Lung (tissue), 12 donors: ENCODE results near the gene RHOBTB1. TPM values are rescaled to one million over a fixed set of nuclear protein-coding genes. Genes with fewer than 3 reads are reported as not detected.

ENCODE experiments used
- ATAC-seq: fragments of 200-7000 bp; cut with Tn5 transposase; one replicate; pipeline ENCODE4 v1.9.1; 2020; ENCODE audit warnings: moderate number of reproducible peaks; ENCODE audit not compliant: insufficient read depth, low FRiP score
- DNase-seq, 3 donors: peaks; one replicate each; pipeline ENCODE4 v3.0.0-alpha.2; 2013 to 2017
- H3K27ac ChIP-seq, 2 donors: one replicate each; pipeline ENCODE4 v1.5.1; 2013; ENCODE audit warnings: mild to moderate bottlenecking in 2 of 2, moderate library complexity in 2 of 2, control low read depth in 1 of 2, inconsistent platforms in 1 of 2, low read depth in 1 of 2, low read length in 1 of 2
- H3K27me3 ChIP-seq, 3 donors: one replicate each; pipeline ENCODE4 v1.5.1; 2013; ENCODE audit warnings: low read length in 2 of 3; ENCODE audit not compliant: control insufficient read depth in 3 of 3, insufficient read depth in 3 of 3
- H3K36me3 ChIP-seq, 4 donors: one replicate each; pipeline ENCODE4 v1.5.1; 2013; ENCODE audit warnings: low read length in 4 of 4, mild to moderate bottlenecking in 1 of 4, moderate library complexity in 1 of 4; ENCODE audit not compliant: control insufficient read depth in 4 of 4, insufficient read depth in 4 of 4
- H3K4me1 ChIP-seq, 5 donors: one replicate each; pipeline ENCODE4 v1.5.1; 2013; ENCODE audit warnings: low read length in 5 of 5, mild to moderate bottlenecking in 2 of 5, moderate library complexity in 1 of 5; ENCODE audit not compliant: control insufficient read depth in 5 of 5, insufficient read depth in 5 of 5
- H3K4me3 ChIP-seq: one replicate; pipeline ENCODE4 v1.5.1; 2013; ENCODE audit warnings: mild to moderate bottlenecking, control low read depth, moderate library complexity
- H3K9ac ChIP-seq, 2 donors: one replicate each; pipeline ENCODE4 v1.5.1; 2013; ENCODE audit warnings: low read length in 2 of 2, control low read depth in 1 of 2; ENCODE audit not compliant: insufficient read depth in 1 of 2
- H3K9me3 ChIP-seq, 4 donors: one replicate each; pipeline ENCODE4 v1.5.1; 2013; ENCODE audit warnings: low read length in 3 of 4, mild to moderate bottlenecking in 1 of 4, moderate library complexity in 1 of 4; ENCODE audit not compliant: control insufficient read depth in 4 of 4, insufficient read depth in 3 of 4
- WGBS, 2 donors: extraction: QIAGEN DNeasy Blood & Tissue Kit; methylation state at CpG; one replicate each; pipeline ENCODE4 v1.1.7; 2013; 5-methylcytosine and 5-hydroxymethylcytosine counted together
- polyA plus RNA-seq, 2 donors: library from polyadenylated mRNA; stranded (reverse); fragments of 200-250 nt; gene quantifications; one replicate each; pipeline ENCODE4 v1.2.1, GENCODE V29; 2013
- total RNA-seq, 2 donors: library from RNA; depleted of rRNA in 1 of 2; stranded (reverse); fragments of >200 nt in 1 of 2; gene quantifications; one replicate each; pipeline ENCODE4 v1.2.1, GENCODE V29; 2014 to 2021
- TF ChIP-seq, protein P1 (sequence below): IDR thresholded peaks from 2 replicates; pipeline ENCODE4 v1.5.1; 2012; ENCODE audit warnings: mild to moderate bottlenecking; ENCODE audit errors: control extremely low read depth, extremely low read depth
- donor health status: control.
- donor health status: control.
- donor health status: Bipolar disorder and iron deficiency.
- donor health status: healthy.
- donor health status: DM: yes; HTN: yes; CAD: no.

The RHOBTB1 gene
- total and polyA plus RNA-seq, 4 donors, result 4.8 to 27.2 (median 8.0) TPM

- WGBS, 2 donors, result 14 to 16% methylated on average over 5 of the region's 5 CpGs
- DNase-seq (peak; percentile 37 to 80 (median 66)), ATAC-seq (no peak)
- TF ChIP-seq, protein P1, sequence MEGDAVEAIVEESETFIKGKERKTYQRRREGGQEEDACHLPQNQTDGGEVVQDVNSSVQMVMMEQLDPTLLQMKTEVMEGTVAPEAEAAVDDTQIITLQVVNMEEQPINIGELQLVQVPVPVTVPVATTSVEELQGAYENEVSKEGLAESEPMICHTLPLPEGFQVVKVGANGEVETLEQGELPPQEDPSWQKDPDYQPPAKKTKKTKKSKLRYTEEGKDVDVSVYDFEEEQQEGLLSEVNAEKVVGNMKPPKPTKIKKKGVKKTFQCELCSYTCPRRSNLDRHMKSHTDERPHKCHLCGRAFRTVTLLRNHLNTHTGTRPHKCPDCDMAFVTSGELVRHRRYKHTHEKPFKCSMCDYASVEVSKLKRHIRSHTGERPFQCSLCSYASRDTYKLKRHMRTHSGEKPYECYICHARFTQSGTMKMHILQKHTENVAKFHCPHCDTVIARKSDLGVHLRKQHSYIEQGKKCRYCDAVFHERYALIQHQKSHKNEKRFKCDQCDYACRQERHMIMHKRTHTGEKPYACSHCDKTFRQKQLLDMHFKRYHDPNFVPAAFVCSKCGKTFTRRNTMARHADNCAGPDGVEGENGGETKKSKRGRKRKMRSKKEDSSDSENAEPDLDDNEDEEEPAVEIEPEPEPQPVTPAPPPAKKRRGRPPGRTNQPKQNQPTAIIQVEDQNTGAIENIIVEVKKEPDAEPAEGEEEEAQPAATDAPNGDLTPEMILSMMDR, result no peak
- no peak overlapping the region for H3K4me3 ChIP-seq
- peak overlapping the region in 1 of 2 donors; percentile 11 for H3K27ac ChIP-seq
- no peaks in the 10 kb centered on the region for H3K27me3 ChIP-seq
- peaks cover 0 to 2% (median 0%) of the 10 kb centered on the region in 4 donors for H3K9me3 ChIP-seq
- H3K9ac ChIP-seq, result no peak overlapping the region
- peaks cover 0 to 23% (median 11%) of the 10 kb centered on the region in 4 donors for H3K36me3 ChIP-seq
- peaks cover 8 to 44% (median 19%) of the 10 kb centered on the region in 5 donors for H3K4me1 ChIP-seq
These were observed 33.4 kb downstream of the RHOBTB1 start for GRCh38 chr10:60910543-60910942.

DNA sequence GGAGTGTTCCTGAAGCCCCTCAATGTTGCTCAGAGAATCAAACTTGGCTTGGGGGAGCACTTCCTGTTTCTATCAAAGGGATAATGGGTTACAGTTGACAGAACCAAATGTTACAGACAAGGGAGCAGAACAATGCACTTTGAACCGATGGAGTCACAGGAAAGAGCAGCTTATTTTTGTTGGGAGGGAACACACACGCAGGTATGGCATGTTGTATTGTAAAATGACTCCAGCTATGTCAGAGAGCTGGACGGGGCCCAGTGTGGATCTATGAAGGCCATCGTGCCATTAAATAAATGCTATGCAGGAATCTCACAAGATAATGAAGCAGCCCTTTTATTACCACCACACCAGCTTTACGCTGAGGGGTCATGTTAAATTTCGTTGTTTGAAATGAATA is 35.1 kb downstream of the RHOBTB1 start:
- H3K27me3 ChIP-seq, result no peaks in the 10 kb centered on the region
- H3K27ac ChIP-seq, result peak overlapping the region; percentile 33 to 60
- peaks cover 0 to 23% (median 11%) of the 10 kb centered on the region in 4 donors for H3K36me3 ChIP-seq
- 79 to 90% methylated on average over 6 of the region's 6 CpGs for WGBS, 2 donors
- no peak for ATAC-seq
- no peak overlapping the region for H3K4me3 ChIP-seq
- TF ChIP-seq, protein P1, result no peak
- peaks cover 8 to 39% (median 16%) of the 10 kb centered on the region in 5 donors for H3K4me1 ChIP-seq
- H3K9ac ChIP-seq, result no peak overlapping the region
- no peak for DNase-seq
- peaks cover 0 to 2% (median 0%) of the 10 kb centered on the region in 4 donors for H3K9me3 ChIP-seq

DNA sequence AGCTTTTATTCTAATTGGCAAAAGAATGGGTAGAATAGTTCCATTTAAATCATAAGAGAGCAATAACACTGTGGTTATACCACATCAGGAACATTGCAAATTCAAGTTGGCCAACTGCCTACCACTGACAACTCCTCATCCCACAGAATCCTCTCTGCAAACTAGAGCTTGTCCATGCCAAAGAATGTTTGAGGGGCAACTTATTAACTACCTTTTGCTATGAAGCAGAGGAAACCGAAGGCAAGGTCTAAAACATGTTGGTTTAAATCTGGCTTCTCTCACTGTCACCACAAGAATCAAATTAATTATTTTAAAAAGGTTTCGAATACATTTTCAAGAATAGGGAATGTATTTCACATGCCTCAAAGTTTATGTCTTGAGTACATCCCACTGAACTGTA is 36.0 kb downstream of the RHOBTB1 start:
- WGBS, 2 donors, result 80 to 83% methylated on average over 2 of the region's 2 CpGs
- no peak overlapping the region for H3K9ac ChIP-seq

More for the DNA sequence above, 36.0 kb downstream of the RHOBTB1 start:
- DNase-seq (peak; percentile 48 to 87 (median 66)), ATAC-seq (no peak)
- Histone ChIP-seq H3K9me3 (peaks cover 0 to 2% (median 0%) of the 10 kb centered on the region in 4 donors), H3K27me3 (no peaks in the 10 kb centered on the region), H3K36me3 (peaks cover 0 to 23% (median 12%) of the 10 kb centered on the region in 4 donors), H3K27ac (peak overlapping the region in 1 of 2 donors; percentile 71), H3K4me3 (no peak overlapping the region), H3K4me1 (peaks cover 8 to 39% (median 16%) of the 10 kb centered on the region in 5 donors)
- TF ChIP-seq, protein P1, result no peak
